Astrocyte of the hippocampus (primary cell): Measurements from ENCODE around the gene GLTPD2.
A peak's percentile ranks its signal among the peaks of the same experiment; 100 is the strongest.

Experiments
- DNase-seq: peaks from one replicate; pipeline ENCODE4 v3.0.0; 2011; ENCODE audit warnings: low read depth, low spot score

The GLTPD2 gene

GRCh38 chr17:4788807-4789700 is at the start of gene GLTPD2:
TSS of gene GLTPD2 (plus strand) at chr17:4788964. CDS start at chr17:4789012, 48 bp downstream.
- peak; percentile 32 for DNase-seq

- peak; percentile 65 for DNase-seq
Observed at GRCh38 chr17:4739122-4740024, 49.4 kb upstream of the GLTPD2 start, which contains the start of the genes CXCL16 and ZMYND15. TSS of gene CXCL16 (minus strand) at chr17:4739928. CDS start at chr17:4739339, 589 bp downstream. TSS of gene ZMYND15 (plus strand) at chr17:4739833. CDS start at chr17:4740549, 716 bp downstream.

- DNase-seq, result no peak
Observed at GRCh38 chr17:4740025-4740351, 48.8 kb upstream of the GLTPD2 start.

GRCh38 chr17:4740584-4740983 is 48.2 kb upstream of the GLTPD2 start:
- no peak for DNase-seq

- no peak for DNase-seq
Observed at GRCh38 chr17:4741544-4741943, 47.2 kb upstream of the GLTPD2 start.

GRCh38 chr17:4742133-4742532 is 46.6 kb upstream of the GLTPD2 start:
- DNase-seq, result no peak

GRCh38 chr17:4742629-4743028 is 46.1 kb upstream of the GLTPD2 start:
- no peak for DNase-seq

- no peak for DNase-seq
Observed at GRCh38 chr17:4743216-4743615, 45.5 kb upstream of the GLTPD2 start.

- DNase-seq, result no peak
Observed at GRCh38 chr17:4743898-4744297, 44.9 kb upstream of the GLTPD2 start.

GRCh38 chr17:4744999-4745969 is 43.5 kb upstream of the GLTPD2 start:
- DNase-seq, result peak; percentile 21

GRCh38 chr17:4747847-4748246 is 40.9 kb upstream of the GLTPD2 start:
- DNase-seq, result no peak

GRCh38 chr17:4748686-4749085 is 40.1 kb upstream of the GLTPD2 start:
- DNase-seq, result no peak

- DNase-seq, result no peak
Observed at GRCh38 chr17:4750606-4751005, 38.2 kb upstream of the GLTPD2 start.

GRCh38 chr17:4751932-4752331 is 36.8 kb upstream of the GLTPD2 start:
- DNase-seq, result no peak

GRCh38 chr17:4753392-4753791 is 35.4 kb upstream of the GLTPD2 start:
- no peak for DNase-seq

- no peak for DNase-seq
Observed at GRCh38 chr17:4759776-4760236, 29.0 kb upstream of the GLTPD2 start.

- no peak for DNase-seq
Observed at GRCh38 chr17:4764595-4764994, 24.2 kb upstream of the GLTPD2 start.

- DNase-seq, result no peak
Observed at GRCh38 chr17:4766201-4766600, 22.6 kb upstream of the GLTPD2 start.

- DNase-seq, result no peak
Observed at GRCh38 chr17:4766723-4767122, 22.0 kb upstream of the GLTPD2 start.

GRCh38 chr17:4768298-4768697 is 20.5 kb upstream of the GLTPD2 start:
- DNase-seq, result no peak

GRCh38 chr17:4769628-4770027 is 19.1 kb upstream of the GLTPD2 start:
- peak; percentile 26 for DNase-seq
